Tibial nerve (tissue), 4 donors: ENCODE results near the gene RNF215.

Experiments used
- CTCF ChIP-seq, 5 experiments: fragments of 200-600 bp in 3 of 5; fragments of 450-650 bp in 2 of 5; sonication (generic) in 3 of 5; IDR thresholded peaks; one replicate each; pipeline ENCODE4 v1.5.1; 2016 to 2019; ENCODE audit warnings: antibody characterized with exemption in 5 of 5, mild to moderate bottlenecking in 3 of 5, moderate library complexity in 2 of 5
- EP300 ChIP-seq, 2 donors: sonication (generic); formaldehyde crosslinking; IDR thresholded peaks; one replicate each; pipeline ENCODE4 v1.6.1; 2017; ENCODE audit warnings: antibody characterized with exemption in 2 of 2, mild to moderate bottlenecking in 1 of 2
- POLR2A ChIP-seq, 2 donors: fragments of 450-650 bp; IDR thresholded peaks; one replicate each; pipeline ENCODE4 v1.6.1; 2017; ENCODE audit warnings: antibody characterized with exemption in 2 of 2, mild to moderate bottlenecking in 2 of 2, moderate library complexity in 2 of 2

- TF ChIP-seq CTCF (IDR thresholded peaks at IDR 0.05) (no peak), POLR2A (IDR thresholded peaks at IDR 0.05) (no peak), EP300 (IDR thresholded peaks at IDR 0.05) (no peak)
These were observed 26.7 kb upstream of the RNF215 start for GRCh38 chr22:30413745-30414524.
